Bronchial epithelial cell (primary cell): Measurements from ENCODE around the gene BLACAT1. TPM values are rescaled to one million over a fixed set of nuclear protein-coding genes. Genes with fewer than 3 reads are reported as not detected.

Source experiments
- DNase-seq: peaks from one replicate; pipeline ENCODE4 v3.0.0-alpha.2; 2010; ENCODE audit warnings: low read depth
- FAIRE-seq: peaks from 2 replicates; lab custom pipeline; 2011; peaks lifted over from hg19 to GRCh38; lab: Jason Lieb, UNC
- H3K27me3 ChIP-seq: 2 replicates; pipeline ENCODE4 v1.5.1; 2011; ENCODE audit warnings: low read length; ENCODE audit not compliant: control insufficient read depth, insufficient read depth
- H3K36me3 ChIP-seq: 2 replicates; pipeline ENCODE4 v1.5.1; 2011; ENCODE audit warnings: low read length; ENCODE audit not compliant: control insufficient read depth, insufficient read depth
- H3K4me3 ChIP-seq: 2 replicates; pipeline ENCODE4 v1.5.1; 2011; ENCODE audit warnings: mild to moderate bottlenecking, low read depth, low read length, control low read depth
- total RNA-seq: library from RNA; depleted of rRNA; stranded (reverse); fragments of >200 nt; gene quantifications from 2 replicates; pipeline ENCODE4 v1.2.1, GENCODE V29; 2014
- TF ChIP-seq, protein P1 (sequence below): IDR thresholded peaks from 2 replicates; pipeline ENCODE4 v1.5.1; 2011; ENCODE audit warnings: mild to moderate bottlenecking, moderate library complexity, low read length, control low read depth, inconsistent platforms; ENCODE audit not compliant: insufficient read depth, severe bottlenecking

The BLACAT1 gene
- 0.77 and 0.79 TPM in 2 replicates for total RNA-seq

DNA sequence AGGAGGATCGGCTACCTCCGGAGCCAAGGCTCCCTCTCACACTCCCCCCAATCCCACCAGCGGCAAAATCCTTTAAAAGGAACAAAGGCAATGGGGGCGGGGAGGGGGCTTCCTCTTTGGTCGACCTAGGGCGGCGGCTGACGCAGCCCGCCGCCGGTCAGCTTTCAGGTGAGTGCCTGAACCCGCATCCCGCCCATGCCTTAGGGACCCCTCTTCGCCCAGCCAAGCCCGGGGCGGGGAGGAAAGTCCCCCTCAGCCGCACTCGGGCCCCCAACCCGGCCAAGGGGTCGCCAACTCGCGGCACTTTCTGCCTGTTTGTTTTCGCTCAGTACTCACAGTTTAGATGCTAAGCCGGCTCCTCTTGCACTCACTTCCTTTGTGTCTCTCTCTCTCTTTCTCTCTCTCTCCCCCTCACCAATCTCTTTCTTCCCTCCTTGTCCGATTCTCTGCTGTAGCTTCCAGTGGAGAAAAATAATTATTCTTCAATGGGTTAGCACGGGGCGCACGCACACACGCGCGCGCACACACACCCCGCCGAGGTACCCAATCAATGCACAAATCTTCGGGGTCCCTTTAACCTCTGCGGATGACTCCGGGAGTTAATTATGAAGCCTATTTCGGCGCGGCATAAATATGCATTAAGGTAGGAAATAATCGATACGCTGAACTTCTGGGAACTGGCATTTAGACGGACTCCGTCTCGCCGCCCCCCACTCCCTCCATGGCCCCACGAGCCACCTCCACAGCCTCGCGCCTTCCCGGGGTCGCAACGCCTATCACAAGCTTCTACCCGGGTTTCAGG is at the start of gene BLACAT1:
Gene BLACAT1 (minus strand): TSS at position 465 of the 802 bp plus-strand sequence.
- Histone ChIP-seq H3K4me3 (no peak within 1 kb of the TSS), H3K36me3 (no peaks in the 10 kb centered on the region), H3K27me3 (peaks cover 41% of the 10 kb centered on the region)
- no peak for FAIRE-seq
- TF ChIP-seq, protein P1, sequence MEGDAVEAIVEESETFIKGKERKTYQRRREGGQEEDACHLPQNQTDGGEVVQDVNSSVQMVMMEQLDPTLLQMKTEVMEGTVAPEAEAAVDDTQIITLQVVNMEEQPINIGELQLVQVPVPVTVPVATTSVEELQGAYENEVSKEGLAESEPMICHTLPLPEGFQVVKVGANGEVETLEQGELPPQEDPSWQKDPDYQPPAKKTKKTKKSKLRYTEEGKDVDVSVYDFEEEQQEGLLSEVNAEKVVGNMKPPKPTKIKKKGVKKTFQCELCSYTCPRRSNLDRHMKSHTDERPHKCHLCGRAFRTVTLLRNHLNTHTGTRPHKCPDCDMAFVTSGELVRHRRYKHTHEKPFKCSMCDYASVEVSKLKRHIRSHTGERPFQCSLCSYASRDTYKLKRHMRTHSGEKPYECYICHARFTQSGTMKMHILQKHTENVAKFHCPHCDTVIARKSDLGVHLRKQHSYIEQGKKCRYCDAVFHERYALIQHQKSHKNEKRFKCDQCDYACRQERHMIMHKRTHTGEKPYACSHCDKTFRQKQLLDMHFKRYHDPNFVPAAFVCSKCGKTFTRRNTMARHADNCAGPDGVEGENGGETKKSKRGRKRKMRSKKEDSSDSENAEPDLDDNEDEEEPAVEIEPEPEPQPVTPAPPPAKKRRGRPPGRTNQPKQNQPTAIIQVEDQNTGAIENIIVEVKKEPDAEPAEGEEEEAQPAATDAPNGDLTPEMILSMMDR: no peak
- DNase-seq: no peak

- peak; percentile 5 for DNase-seq
- Histone ChIP-seq H3K27me3 (no peaks in the 10 kb centered on the region), H3K4me3 (peak overlapping the region; percentile 52), H3K36me3 (no peaks in the 10 kb centered on the region)
- no peak for FAIRE-seq
- TF ChIP-seq, protein P1: peak; percentile 16
Measured at GRCh38 chr1:205505076-205505729, 49.4 kb upstream of the BLACAT1 start.

DNA sequence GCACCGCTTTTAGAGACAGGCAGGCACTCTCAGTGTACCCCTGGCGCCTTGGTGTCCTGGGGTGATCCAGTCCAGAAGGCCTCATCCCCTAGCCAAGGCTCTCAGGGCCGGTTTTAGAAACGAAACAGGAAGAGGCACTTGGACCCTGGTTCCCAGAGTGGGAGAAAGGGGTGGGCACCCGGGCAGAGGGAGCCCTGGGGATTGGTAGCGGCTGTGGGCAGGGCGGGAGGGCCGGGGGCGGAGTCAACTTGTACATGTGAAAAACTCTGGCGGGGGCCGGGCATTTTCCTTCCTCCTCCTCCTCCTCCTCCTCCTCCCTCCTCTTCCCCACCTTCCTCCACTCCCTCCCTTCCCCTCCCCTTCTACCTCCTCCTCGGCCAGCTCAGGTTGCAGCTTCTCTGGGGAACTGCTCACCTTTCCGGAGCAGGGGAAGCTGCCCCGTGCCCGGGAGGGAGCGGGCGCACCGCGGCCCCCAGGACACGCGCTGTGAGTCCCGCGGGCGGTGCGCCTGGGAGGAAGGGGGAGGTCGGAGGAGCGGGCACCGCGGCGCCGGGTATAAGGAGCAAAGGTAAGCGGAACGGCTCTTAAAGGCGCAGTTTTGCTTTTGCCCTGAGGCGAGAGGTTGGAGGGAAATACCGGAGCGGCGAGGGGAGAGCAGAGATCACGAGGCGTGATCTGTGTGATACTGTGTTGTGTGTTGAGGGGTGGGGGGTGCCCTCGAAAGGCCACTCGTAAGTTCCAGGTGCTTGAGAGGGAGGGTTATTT is 48.6 kb upstream of the BLACAT1 start, which contains the start of gene CDK18:
Gene CDK18 (plus strand): TSS at position 359 of the 765 bp plus-strand sequence. CDS start 18,499 bp downstream, outside the sequence.
- Histone ChIP-seq H3K36me3 (no peaks in the 10 kb centered on the region), H3K27me3 (no peaks in the 10 kb centered on the region), H3K4me3 (peak within 1 kb of the TSS; percentile 52)
- TF ChIP-seq, protein P1: no peak
- FAIRE-seq (no peak), DNase-seq (peak; percentile 67)

GRCh38 chr1:205502992-205503391 is 47.1 kb upstream of the BLACAT1 start:
- DNase-seq (no peak), FAIRE-seq (no peak)
- no peak overlapping the region for H3K4me3 ChIP-seq
- no peaks in the 10 kb centered on the region for H3K27me3 ChIP-seq
- TF ChIP-seq, protein P1: no peak
- no peaks in the 10 kb centered on the region for H3K36me3 ChIP-seq

- Histone ChIP-seq H3K36me3 (no peaks in the 10 kb centered on the region), H3K4me3 (no peak overlapping the region), H3K27me3 (no peaks in the 10 kb centered on the region)
- FAIRE-seq (no peak), DNase-seq (no peak)
- TF ChIP-seq, protein P1: no peak
Measured at GRCh38 chr1:205502111-205502810, 46.4 kb upstream of the BLACAT1 start.
